ENCODE data around the gene TCEA2.

TCEA2 gene

DNA sequence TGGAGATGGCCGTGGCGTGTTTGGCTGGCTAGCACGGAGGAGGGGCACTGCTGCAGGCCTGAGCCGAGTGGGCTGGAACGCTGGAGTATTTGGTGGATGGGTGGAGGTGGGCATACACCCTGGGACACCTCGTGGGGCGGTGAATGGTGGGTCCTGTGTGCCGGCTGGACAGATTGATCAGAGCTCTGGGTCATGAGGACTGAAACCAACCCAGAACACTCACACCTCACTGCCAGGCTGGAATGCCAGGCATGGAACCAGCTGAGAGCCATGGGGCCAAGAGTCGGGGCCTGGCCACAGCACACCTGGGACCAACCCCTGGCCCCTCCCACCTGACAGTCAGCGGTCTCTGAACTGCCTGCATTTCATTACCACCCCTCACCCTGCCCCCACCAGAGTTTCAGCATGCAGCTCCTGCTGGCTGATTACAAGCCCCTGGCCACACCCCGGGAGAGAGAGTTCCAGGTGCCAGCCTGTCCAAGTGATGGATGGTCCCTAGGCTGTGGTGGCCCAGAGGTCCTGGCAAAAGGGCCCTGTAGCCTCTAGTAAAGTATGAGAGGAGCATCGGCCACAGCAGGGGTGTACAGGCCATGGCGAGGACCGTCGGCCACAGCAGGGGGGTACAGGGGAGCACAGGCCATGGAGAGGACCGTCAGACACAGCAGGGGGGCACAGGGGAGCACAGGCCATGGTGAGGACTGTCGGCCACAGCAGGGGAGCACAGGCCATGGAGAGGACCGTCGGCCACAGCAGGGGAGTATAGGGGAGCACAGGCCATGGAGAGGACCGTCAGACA, 41.1 kb downstream of the TCEA2 start:
- H3K36me3 ChIP-seq (ENCODE audit: insufficient read depth, low read length): no peaks in the 10 kb centered on the region
- TF ChIP-seq, protein P1, sequence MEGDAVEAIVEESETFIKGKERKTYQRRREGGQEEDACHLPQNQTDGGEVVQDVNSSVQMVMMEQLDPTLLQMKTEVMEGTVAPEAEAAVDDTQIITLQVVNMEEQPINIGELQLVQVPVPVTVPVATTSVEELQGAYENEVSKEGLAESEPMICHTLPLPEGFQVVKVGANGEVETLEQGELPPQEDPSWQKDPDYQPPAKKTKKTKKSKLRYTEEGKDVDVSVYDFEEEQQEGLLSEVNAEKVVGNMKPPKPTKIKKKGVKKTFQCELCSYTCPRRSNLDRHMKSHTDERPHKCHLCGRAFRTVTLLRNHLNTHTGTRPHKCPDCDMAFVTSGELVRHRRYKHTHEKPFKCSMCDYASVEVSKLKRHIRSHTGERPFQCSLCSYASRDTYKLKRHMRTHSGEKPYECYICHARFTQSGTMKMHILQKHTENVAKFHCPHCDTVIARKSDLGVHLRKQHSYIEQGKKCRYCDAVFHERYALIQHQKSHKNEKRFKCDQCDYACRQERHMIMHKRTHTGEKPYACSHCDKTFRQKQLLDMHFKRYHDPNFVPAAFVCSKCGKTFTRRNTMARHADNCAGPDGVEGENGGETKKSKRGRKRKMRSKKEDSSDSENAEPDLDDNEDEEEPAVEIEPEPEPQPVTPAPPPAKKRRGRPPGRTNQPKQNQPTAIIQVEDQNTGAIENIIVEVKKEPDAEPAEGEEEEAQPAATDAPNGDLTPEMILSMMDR (IDR thresholded peaks at IDR 0.05; ENCODE audit: low read length): no peak
- no peak for TF ChIP-seq EZH2 (IDR thresholded peaks at IDR 0.05; ENCODE audit: borderline replicate concordance, low read length)
- H3K9me3 ChIP-seq (ENCODE audit: low read length): no peaks in the 10 kb centered on the region
- no peak overlapping the region for H3K4me3 ChIP-seq (ENCODE audit: low read depth, low read length, poor library complexity, severe bottlenecking)
- 0 out of 2 replicates have a peak, but pooled peaks cover 5% of the 10 kb centered on the region for H3K27me3 ChIP-seq (ENCODE audit: insufficient read depth, low read length)
- H3K4me1 ChIP-seq (ENCODE audit: insufficient read depth, low read length, severe bottlenecking): peaks cover 54% of the 10 kb centered on the region
- H3K79me2 ChIP-seq (ENCODE audit: insufficient read depth, low read length): no peaks in the 10 kb centered on the region
- no peaks in the 10 kb centered on the region for H3K9me2 ChIP-seq (ENCODE audit: low read depth, low read length)
- no peaks in the 10 kb centered on the region for H3F3A ChIP-seq (ENCODE audit: insufficient read depth, low read length)
- no peak overlapping the region for H3K4me2 ChIP-seq (ENCODE audit: low read length)
- H2AFZ ChIP-seq (ENCODE audit: low read length): no peak overlapping the region
- no peak overlapping the region for H3K27ac ChIP-seq (ENCODE audit: low read depth, low read length, poor library complexity, severe bottlenecking)
- H4K20me1 ChIP-seq (ENCODE audit: insufficient read depth, low read length): no peaks in the 10 kb centered on the region
- no peak overlapping the region for H3K9ac ChIP-seq (ENCODE audit: low read length)

DNA sequence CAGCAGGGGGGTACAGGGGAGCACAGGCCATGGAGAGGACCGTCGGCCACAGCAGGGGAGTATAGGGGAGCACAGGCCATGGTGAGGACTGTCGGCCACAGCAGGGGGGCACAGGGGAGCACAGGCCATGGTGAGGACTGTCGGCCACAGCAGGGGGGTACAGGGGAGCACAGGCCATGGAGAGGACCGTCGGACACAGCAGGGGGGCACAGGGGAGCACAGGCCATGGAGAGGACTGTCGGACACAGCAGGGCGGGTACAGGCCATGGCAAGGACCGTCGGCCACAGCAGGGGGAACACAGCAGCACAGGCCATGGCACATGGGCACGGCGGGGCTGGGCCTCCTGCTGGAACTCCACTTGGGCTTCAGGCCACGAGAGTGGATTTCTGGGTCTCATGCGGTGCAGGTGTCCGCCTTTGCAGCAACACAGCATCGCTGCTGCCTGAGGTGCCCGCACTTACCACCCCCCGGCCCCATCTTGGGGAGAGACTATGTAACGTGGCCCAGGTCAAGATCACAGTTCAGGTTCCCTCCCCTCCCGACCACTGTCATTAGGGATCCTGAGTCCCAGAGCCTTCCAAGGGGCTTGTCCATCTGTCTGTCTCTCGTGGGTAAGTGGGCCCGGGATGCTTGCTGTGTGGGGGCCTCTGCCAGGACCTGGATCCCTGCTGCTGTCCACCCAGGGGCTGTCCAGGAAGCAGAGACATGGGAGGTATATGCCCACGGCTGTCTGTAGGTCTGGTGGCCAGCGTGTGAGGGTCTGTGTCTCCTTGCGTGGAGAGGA, 41.9 kb downstream of the TCEA2 start:
- Histone ChIP-seq H3K9me3 (ENCODE audit: low read length) (no peaks in the 10 kb centered on the region), H3K36me3 (ENCODE audit: insufficient read depth, low read length) (no peaks in the 10 kb centered on the region), H4K20me1 (ENCODE audit: insufficient read depth, low read length) (no peaks in the 10 kb centered on the region), H3K4me2 (ENCODE audit: low read length) (no peak overlapping the region), H3F3A (ENCODE audit: insufficient read depth, low read length) (no peaks in the 10 kb centered on the region), H2AFZ (ENCODE audit: low read length) (no peak overlapping the region), H3K9me2 (ENCODE audit: low read depth, low read length) (no peaks in the 10 kb centered on the region), H3K27me3 (ENCODE audit: insufficient read depth, low read length) (0 out of 2 replicates have a peak, but pooled peaks cover 7% of the 10 kb centered on the region), H3K79me2 (ENCODE audit: insufficient read depth, low read length) (no peaks in the 10 kb centered on the region), H3K4me1 (ENCODE audit: insufficient read depth, low read length, severe bottlenecking) (peaks cover 46% of the 10 kb centered on the region), H3K9ac (ENCODE audit: low read length) (no peak overlapping the region), H3K4me3 (ENCODE audit: low read depth, low read length, poor library complexity, severe bottlenecking) (no peak overlapping the region), H3K27ac (ENCODE audit: low read depth, low read length, poor library complexity, severe bottlenecking) (no peak overlapping the region)
- TF ChIP-seq EZH2 (IDR thresholded peaks at IDR 0.05; ENCODE audit: borderline replicate concordance, low read length): no peak
- TF ChIP-seq, protein P1 (IDR thresholded peaks at IDR 0.05; ENCODE audit: low read length): no peak

GRCh38 chr20:64105846-64106434, 42.9 kb downstream of the TCEA2 start:
- H3F3A ChIP-seq (ENCODE audit: insufficient read depth, low read length): no peaks in the 10 kb centered on the region
- no peak overlapping the region for H3K9ac ChIP-seq (ENCODE audit: low read length)
- no peaks in the 10 kb centered on the region for H3K9me2 ChIP-seq (ENCODE audit: low read depth, low read length)
- H3K4me3 ChIP-seq (ENCODE audit: low read depth, low read length, poor library complexity, severe bottlenecking): no peak overlapping the region
- no peaks in the 10 kb centered on the region for H3K79me2 ChIP-seq (ENCODE audit: insufficient read depth, low read length)
- H2AFZ ChIP-seq (ENCODE audit: low read length): no peak overlapping the region
- TF ChIP-seq EZH2 (IDR thresholded peaks at IDR 0.05; ENCODE audit: borderline replicate concordance, low read length): no peak
- TF ChIP-seq, protein P1 (IDR thresholded peaks at IDR 0.05; ENCODE audit: low read length): no peak
- H3K27ac ChIP-seq (ENCODE audit: low read depth, low read length, poor library complexity, severe bottlenecking): no peak overlapping the region
- H3K9me3 ChIP-seq (ENCODE audit: low read length): no peaks in the 10 kb centered on the region
- no peaks in the 10 kb centered on the region for H4K20me1 ChIP-seq (ENCODE audit: insufficient read depth, low read length)
- peaks cover 35% of the 10 kb centered on the region for H3K4me1 ChIP-seq (ENCODE audit: insufficient read depth, low read length, severe bottlenecking)
- H3K4me2 ChIP-seq (ENCODE audit: low read length): no peak overlapping the region
- no peaks in the 10 kb centered on the region for H3K36me3 ChIP-seq (ENCODE audit: insufficient read depth, low read length)
- 0 out of 2 replicates have a peak, but pooled peaks cover 7% of the 10 kb centered on the region for H3K27me3 ChIP-seq (ENCODE audit: insufficient read depth, low read length)

Data from OCI-LY1 (cell line).